NCI-H2196 (cell line): ENCODE data around the gene CCNQ.
A peak's percentile ranks its signal among the peaks of the same experiment; 100 is the strongest.

ENCODE experiments used
- DNase-seq: peaks from one replicate; lab custom pipeline; 2025; ENCODE audit not compliant: unreplicated experiment; lab: John Stamatoyannopoulos, UW

Gene CCNQ

DNA sequence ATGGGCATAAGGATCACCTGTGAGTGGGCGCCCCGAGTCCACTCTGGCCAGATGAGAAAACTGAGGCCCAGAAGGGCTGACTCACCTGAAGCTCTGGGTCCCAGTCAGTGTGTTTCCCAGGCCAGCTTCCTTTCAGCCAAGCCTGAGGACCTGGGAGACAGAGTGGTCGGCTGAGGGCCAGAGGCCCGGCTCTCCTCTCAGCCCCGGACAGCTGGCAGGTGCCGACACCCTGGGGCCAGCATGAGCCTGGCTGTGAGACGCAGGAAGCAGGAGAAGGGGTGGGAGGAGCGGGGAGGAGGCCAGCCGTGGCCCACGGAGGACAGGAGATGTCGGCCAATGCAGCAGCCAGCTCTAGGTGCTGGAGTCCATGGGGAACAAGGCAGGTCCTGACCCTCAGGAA, 52.6 kb downstream of the CCNQ start:
- no peak for DNase-seq

DNA sequence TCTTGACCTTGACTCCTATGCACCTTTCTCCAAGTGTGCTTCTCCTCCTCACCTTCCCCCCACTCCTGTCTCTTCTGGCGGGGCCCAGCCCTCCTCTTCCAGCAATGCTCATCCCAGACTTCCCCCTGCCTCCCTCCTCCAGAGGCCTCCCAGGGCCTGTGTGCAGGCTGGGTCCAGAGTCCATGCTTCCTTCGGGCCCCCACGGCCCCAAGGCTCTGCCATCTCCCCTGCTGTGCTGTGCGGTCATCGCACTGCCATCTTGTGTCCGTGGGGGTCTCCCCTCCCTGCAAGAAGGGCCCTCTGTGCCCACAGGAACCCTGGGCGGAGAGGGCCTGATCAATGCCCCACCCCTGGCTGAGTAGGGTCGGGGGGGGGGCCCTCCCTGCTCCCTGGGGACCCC, 54.2 kb downstream of the CCNQ start:
- DNase-seq: no peak

DNA sequence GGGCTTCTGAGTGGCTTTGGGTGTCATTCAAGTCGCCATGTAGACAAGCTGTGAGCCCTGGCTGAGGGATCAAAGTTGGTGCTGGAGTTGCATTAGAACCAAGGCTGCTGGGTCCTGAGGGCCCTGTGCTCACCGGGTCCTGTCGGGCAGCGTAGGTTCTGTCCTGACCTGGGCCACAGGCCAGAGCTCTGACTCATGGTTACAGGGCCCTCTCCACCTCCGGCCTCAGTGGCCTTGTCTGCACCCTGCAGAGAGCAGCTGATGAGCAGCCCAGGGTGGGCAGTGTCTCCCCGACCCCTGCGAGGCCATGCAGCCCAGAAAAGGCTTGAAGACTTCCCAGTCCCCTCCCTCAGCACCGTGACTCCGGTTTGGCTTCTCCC, 59.0 kb downstream of the CCNQ start:
- no peak for DNase-seq

DNA sequence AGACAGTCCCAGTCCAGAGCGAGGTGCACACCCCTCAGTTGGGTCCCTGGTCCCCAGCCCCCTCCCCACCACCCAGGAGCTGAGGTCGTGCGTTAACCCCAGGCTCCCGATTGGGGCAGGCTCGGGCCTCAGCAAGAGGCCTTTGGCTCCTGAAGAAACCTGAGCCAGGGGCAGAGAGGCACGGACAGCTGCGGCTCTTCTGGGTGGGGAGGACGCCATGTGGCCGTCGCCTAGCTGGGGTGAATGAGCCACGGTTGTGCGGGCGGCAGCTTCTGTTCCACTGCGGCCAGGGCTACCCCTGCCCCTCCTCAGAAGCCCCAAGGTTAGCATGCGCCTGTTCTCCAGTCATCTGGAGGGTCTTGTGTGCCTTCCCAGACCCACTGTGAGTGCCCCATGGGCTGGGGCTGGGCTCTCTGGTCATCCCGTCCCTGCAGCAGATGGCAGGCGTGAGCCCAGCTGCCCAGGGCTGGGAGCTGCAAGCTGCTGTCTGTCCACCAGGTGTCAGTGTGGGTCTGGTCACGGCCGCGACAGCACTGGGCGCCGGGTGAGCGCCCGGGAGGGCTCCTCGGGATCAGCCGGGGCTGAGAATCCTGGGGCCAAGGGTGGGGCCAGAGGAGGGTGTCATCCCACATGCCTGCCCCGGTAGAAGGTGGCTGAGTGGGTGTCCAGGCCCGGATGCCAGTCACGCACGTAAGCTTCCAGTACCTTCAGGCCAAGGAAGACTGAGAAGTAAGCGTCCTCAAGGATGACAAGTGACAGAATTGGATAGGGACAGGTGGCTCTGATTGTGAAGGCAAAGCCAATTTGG, 59.6 kb downstream of the CCNQ start:
- peak; percentile 13 for DNase-seq

DNA sequence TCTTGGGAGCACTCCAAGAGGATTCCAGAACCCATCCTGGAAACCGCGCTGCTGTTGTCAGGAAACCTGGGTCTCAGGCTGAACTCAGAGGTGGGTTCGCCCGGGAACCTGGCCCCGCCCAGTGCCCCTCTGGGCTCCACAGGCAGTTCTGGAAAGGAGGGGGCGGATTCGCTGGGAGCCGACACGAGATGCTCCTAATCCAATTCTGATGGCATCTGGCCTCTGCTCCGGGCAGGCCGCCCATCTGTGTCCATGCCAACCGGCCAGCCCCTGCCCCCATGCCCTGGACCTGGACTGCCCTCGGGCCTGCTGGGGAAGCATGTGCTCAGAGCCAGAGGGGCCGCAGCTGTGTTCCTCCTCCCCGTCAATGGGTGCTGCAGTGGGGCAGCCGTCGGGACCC, 60.5 kb downstream of the CCNQ start:
- no peak for DNase-seq
